Measurements from ENCODE around the gene HIF1AN. TPM values are rescaled to one million over a fixed set of nuclear protein-coding genes. Genes with fewer than 3 reads are reported as not detected.

HIF1AN gene
- total RNA-seq, 2 experiments from 2014 or later: 34.6 to 38.4 TPM

DNA sequence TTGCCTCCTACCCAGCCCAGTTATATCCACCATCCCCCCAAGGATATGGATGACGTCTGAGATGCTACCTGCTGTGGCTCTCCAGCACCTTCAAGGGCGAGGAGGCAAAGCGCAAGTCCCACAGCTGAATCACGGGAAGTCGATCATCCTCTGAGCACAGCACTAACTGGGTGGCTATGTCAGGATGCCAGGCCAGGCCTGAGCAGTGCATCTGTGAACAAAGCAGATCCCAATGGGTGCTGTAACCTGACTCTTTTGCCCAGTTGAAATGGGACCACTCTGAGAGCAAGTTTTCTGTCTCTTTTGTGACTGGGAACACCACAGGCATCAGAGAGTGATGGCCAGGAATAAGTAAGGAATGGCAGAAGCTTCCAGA is 28.4 kb upstream of the HIF1AN start:
- H3K27me3 Mint-ChIP-seq (ENCODE audit: low read depth): no peaks in the 10 kb centered on the region
- CTCF ChIA-PET: interaction anchor here (0.6 to 6.5 kb wide), 10 partner anchors 13 to 215 kb away, joined by 3 to 92 read pairs (median 9); partner anchors contain the start of gene SEC31B
- peak overlapping the region; percentile 89 for H3K27ac Mint-ChIP-seq
- peak overlapping the region; percentile 50 for H3K4me3 Mint-ChIP-seq
- H3K4me1 Mint-ChIP-seq (ENCODE audit: low read depth): peaks cover 68% of the 10 kb centered on the region
- H3K36me3 Mint-ChIP-seq (ENCODE audit: low read depth): peaks cover 41% of the 10 kb centered on the region
- DNase-seq: peak; percentile 41
- intact Hi-C loops (cut with micrococcal nuclease): loop anchor here (5.0 kb wide), 2 partner anchors 360 to 660 kb away; no protein-coding TSS in a partner anchor
- no peaks in the 10 kb centered on the region for H3K9me3 Mint-ChIP-seq

DNA sequence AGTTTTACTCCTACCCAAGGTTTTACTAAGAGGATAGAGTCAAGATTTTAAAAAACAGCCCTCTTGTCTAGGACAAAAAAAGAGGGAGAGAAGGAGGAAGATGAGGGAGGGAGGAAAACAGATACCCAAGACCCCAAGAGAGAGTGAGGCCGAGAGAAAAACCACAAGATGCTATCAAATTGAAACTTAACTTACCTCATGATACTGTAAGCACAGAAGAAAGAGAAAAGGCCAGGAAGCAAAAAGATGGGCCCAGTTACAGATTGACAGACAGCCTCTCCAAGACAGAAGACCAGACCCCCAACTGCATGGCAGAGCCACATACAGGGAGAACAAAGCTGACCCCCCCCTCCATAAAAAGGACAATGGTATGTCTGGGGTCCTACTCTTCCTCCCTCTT is 27.5 kb upstream of the HIF1AN start:
- Mint-ChIP-seq H3K36me3 (ENCODE audit: low read depth) (peaks cover 50% of the 10 kb centered on the region), H3K4me1 (ENCODE audit: low read depth) (peaks cover 70% of the 10 kb centered on the region), H3K27ac (peak overlapping the region; percentile 89), H3K9me3 (no peaks in the 10 kb centered on the region), H3K27me3 (ENCODE audit: low read depth) (no peaks in the 10 kb centered on the region), H3K4me3 (peak overlapping the region; percentile 50)
- CTCF ChIA-PET: interaction anchor here (0.8 to 6.5 kb wide), 30 partner anchors 8 to 216 kb away, joined by 3 to 92 read pairs (median 5); partner anchors contain the start of gene SEC31B
- intact Hi-C loops (cut with micrococcal nuclease): loop anchor here (1.0 to 5.0 kb wide), 9 partner anchors 10 to 661 kb away; partner anchors contain the start of gene BLOC1S2
- no peak for DNase-seq

DNA sequence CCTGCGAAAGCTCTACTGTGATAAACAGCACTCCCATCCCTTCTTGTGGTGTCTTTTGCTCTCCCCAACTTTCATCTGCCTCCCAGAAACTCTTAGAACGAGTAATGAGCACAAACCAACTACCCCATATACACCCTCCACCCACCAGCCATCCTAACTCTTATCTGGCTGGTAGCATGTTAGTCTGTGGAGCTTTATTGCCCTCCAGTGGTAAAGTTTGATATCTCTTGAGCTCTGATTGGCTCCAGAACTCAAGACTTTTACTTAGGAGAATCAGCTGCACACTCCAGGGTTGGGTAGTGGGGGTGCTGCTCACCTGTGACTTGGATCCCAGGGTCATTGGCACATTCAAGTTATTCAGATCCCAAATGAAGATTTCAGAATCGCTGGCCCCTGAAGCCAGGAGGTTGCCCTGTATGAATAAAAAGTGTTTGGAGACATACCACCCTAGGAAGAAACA is 27.0 kb upstream of the HIF1AN start:
- Mint-ChIP-seq H3K27ac (peak overlapping the region; percentile 89), H3K9me3 (no peaks in the 10 kb centered on the region), H3K27me3 (ENCODE audit: low read depth) (no peaks in the 10 kb centered on the region), H3K4me1 (ENCODE audit: low read depth) (peaks cover 70% of the 10 kb centered on the region), H3K36me3 (ENCODE audit: low read depth) (peaks cover 50% of the 10 kb centered on the region), H3K4me3 (peak overlapping the region; percentile 50)
- peak; percentile 68 for DNase-seq
- CTCF ChIA-PET: interaction anchor here (0.8 to 6.5 kb wide), 32 partner anchors 8 to 207 kb away, joined by 3 to 92 read pairs (median 5); partner anchors contain the start of genes SCD and SEC31B
- intact Hi-C loops (cut with micrococcal nuclease): loop anchor here (1.0 to 5.0 kb wide), 11 partner anchors 10 to 661 kb away; partner anchors contain the start of genes BLOC1S2 and HIF1AN

DNA sequence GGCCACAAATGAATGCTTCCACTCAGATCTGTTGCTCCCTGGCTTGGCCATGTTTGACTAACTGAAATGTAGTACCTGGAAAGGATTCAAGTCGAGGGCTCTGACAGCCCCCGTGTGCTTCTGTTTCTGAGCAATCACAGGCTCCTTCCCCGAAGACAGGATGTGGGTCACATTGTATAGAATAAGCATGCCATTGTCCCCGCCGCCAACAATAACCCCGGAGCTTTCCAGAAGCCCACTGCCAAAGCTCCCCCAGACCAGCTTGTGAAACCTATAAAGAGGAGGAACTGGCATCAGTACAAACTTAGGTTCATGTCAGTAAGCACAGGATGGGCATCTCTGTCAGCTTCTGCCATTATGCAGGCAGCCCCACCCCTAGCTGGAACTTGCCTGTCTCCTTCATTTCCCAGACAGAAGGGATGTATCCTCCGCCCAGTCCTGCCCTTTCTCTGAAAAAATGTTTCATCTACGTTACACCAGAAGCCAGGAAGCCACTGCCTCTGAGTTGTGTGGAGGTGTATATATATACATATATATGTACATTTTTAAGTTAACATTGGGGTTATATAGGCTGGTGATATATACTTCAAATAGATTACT is 26.4 kb upstream of the HIF1AN start:
- Mint-ChIP-seq H3K9me3 (no peaks in the 10 kb centered on the region), H3K27ac (peak overlapping the region; percentile 89), H3K27me3 (ENCODE audit: low read depth) (no peaks in the 10 kb centered on the region), H3K4me3 (peak overlapping the region; percentile 50), H3K4me1 (ENCODE audit: low read depth) (peaks cover 70% of the 10 kb centered on the region), H3K36me3 (ENCODE audit: low read depth) (peaks cover 49% of the 10 kb centered on the region)
- DNase-seq: peak; percentile 96
- CTCF ChIA-PET: interaction anchor here (0.6 to 6.5 kb wide), 32 partner anchors 9 to 207 kb away, joined by 3 to 92 read pairs (median 5); partner anchors contain the start of genes SCD and SEC31B
- intact Hi-C loops (cut with micrococcal nuclease): loop anchor here (1.0 to 5.0 kb wide), 5 partner anchors 26 to 662 kb away; partner anchors contain the start of genes BLOC1S2 and HIF1AN

DNA sequence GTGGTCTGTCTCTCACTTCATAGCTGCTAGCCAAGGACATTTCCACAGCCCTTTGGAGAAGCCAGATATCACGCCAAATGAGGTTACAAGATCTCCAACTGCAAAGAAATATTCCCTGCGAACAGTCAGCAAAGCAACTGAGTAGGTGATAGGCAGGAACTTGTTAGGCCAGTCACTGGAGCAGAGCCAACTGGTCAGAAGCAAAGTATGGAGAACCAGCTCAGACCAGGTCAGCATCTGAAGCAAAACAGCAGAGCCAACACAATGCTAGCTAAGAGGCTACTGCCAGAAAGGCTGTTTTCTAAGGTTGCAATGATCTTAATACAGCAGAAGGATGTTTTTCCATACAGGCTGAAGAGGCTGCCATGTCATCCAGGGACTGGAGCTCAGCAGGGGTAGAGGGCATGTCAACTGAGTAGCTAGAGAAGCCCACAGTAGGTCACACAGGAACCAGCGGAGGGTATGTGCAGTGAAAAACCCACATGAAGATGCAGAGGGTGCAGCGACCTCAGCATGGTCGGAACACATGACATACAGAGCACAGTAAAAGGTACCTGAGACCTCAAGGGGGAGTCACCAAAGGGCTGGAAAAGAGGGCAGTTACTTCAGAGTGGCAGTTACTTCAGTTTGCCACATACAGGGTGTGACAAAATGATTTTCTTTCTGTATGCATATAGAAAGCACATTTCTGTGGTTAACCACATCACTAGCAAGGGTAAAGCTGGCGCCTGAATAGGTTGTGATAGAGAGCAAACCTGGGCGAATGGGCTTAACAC is 25.0 kb upstream of the HIF1AN start:
- Mint-ChIP-seq H3K4me3 (peak overlapping the region; percentile 55), H3K36me3 (ENCODE audit: low read depth) (peaks cover 42% of the 10 kb centered on the region), H3K27me3 (ENCODE audit: low read depth) (no peaks in the 10 kb centered on the region), H3K4me1 (ENCODE audit: low read depth) (peaks cover 65% of the 10 kb centered on the region), H3K9me3 (no peaks in the 10 kb centered on the region), H3K27ac (peak overlapping the region; percentile 89)
- CTCF ChIA-PET: interaction anchor here (0.6 to 6.5 kb wide), 12 partner anchors 10 to 637 kb away, joined by 3 to 92 read pairs (median 7); partner anchors contain the start of genes HIF1AN and SEC31B
- DNase-seq: peak; percentile 88
- intact Hi-C loops (cut with micrococcal nuclease): loop anchor here (1.0 kb wide), 2 partner anchors 18 to 163 kb away; partner anchors contain the start of gene SCD

- CTCF ChIA-PET: interaction anchor here (1.3 to 6.2 kb wide), 3 partner anchors 11 to 82 kb away, joined by 4 to 101 read pairs (median 41); no protein-coding TSS in a partner anchor
- Mint-ChIP-seq H3K9me3 (no peaks in the 10 kb centered on the region), H3K27me3 (ENCODE audit: low read depth) (peaks cover 1% of the 10 kb centered on the region), H3K36me3 (ENCODE audit: low read depth) (peaks cover 27% of the 10 kb centered on the region), H3K4me3 (no peak overlapping the region), H3K4me1 (ENCODE audit: low read depth) (peaks cover 31% of the 10 kb centered on the region), H3K27ac (no peak overlapping the region)
- no peak for DNase-seq
- intact Hi-C loops (cut with micrococcal nuclease): no loop called here
These were observed 20.1 kb upstream of the HIF1AN start for GRCh38 chr10:100515612-100516011.

- H3K27ac Mint-ChIP-seq: no peak overlapping the region
- H3K36me3 Mint-ChIP-seq (ENCODE audit: low read depth): peaks cover 28% of the 10 kb centered on the region
- CTCF ChIA-PET: interaction anchor here (0.6 to 5.8 kb wide), 6 partner anchors 19 to 178 kb away, joined by 3 to 101 read pairs (median 6); partner anchors contain the start of gene HIF1AN
- intact Hi-C loops (cut with micrococcal nuclease): no loop called here
- no peak for DNase-seq
- peaks cover 1% of the 10 kb centered on the region for H3K27me3 Mint-ChIP-seq (ENCODE audit: low read depth)
- H3K4me3 Mint-ChIP-seq: no peak overlapping the region
- no peaks in the 10 kb centered on the region for H3K9me3 Mint-ChIP-seq
- peaks cover 19% of the 10 kb centered on the region for H3K4me1 Mint-ChIP-seq (ENCODE audit: low read depth)
These were observed 18.9 kb upstream of the HIF1AN start for GRCh38 chr10:100516847-100517246.

- no peak overlapping the region for H3K4me3 Mint-ChIP-seq
These were observed 16.9 kb upstream of the HIF1AN start for GRCh38 chr10:100518761-100519241.

DNA sequence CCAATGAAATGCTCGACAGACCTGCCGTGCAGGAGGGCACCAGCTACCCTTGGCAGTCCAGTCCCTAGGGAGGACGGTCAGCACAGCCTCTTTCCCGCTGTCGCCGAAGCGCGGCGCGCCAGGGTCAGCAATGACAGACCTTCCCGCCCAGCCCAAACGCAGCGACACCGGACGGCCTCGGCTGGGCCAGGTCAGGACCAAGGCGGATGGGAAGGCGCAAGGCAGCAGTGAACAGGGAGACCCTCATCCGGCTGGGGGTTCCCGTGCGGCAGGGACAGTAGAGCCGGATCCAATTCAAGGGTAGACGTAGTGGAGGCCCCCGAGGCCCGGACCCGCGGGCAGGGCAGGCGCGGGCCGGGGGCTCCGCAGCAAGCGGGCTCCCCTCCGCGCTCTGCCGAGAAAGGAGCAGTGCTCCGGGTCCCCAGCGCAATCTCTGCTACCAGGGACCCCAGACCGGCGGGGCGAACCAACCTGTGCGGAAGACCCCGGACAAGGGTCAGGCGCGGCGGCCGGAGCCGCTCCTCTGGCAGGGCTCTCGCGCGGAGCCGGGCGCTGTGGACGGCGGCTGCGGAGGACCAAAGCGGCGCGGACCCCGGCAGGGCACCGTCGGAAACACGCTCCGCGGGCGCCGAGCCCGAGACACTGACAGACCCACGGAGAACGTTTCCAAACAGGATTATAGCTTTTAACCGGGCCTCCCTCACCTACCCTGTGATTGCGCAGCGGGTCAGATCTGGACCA is 16.3 kb upstream of the HIF1AN start, which contains the start of gene SEC31B:
Gene SEC31B (minus strand): TSS at position 551 of the 741 bp plus-strand sequence. CDS start 2,909 bp downstream, outside the sequence.
- CTCF ChIA-PET: interaction anchor here (0.6 to 6.6 kb wide), 32 partner anchors 8 to 781 kb away, joined by 3 to 101 read pairs (median 7); partner anchors contain the start of gene HIF1AN
- intact Hi-C loops (cut with micrococcal nuclease): no loop called here
- no peak within 1 kb of the TSS for H3K4me3 Mint-ChIP-seq
- peaks cover 1% of the 10 kb centered on the region for H3K27me3 Mint-ChIP-seq (ENCODE audit: low read depth)
- peaks cover 29% of the 10 kb centered on the region for H3K36me3 Mint-ChIP-seq (ENCODE audit: low read depth)
- no peak for DNase-seq
- H3K27ac Mint-ChIP-seq: peak within 1 kb of the TSS; percentile 77
- peaks cover 12% of the 10 kb centered on the region for H3K4me1 Mint-ChIP-seq (ENCODE audit: low read depth)
- no peaks in the 10 kb centered on the region for H3K9me3 Mint-ChIP-seq

More at GRCh38 chr10:100518761-100519241, 16.9 kb upstream of the HIF1AN start:
- H3K4me1 Mint-ChIP-seq (ENCODE audit: low read depth): peaks cover 12% of the 10 kb centered on the region
- H3K27ac Mint-ChIP-seq: no peak overlapping the region
- H3K27me3 Mint-ChIP-seq (ENCODE audit: low read depth): peaks cover 1% of the 10 kb centered on the region
- DNase-seq: peak; percentile 86
- no peaks in the 10 kb centered on the region for H3K9me3 Mint-ChIP-seq
- CTCF ChIA-PET: interaction anchor here (0.6 to 6.6 kb wide), 38 partner anchors 9 to 780 kb away, joined by 3 to 101 read pairs (median 5); partner anchors contain the start of gene HIF1AN
- intact Hi-C loops (cut with micrococcal nuclease): loop anchor here (1.0 kb wide), 5 partner anchors 10 to 180 kb away; no protein-coding TSS in a partner anchor
- peaks cover 27% of the 10 kb centered on the region for H3K36me3 Mint-ChIP-seq (ENCODE audit: low read depth)

DNA sequence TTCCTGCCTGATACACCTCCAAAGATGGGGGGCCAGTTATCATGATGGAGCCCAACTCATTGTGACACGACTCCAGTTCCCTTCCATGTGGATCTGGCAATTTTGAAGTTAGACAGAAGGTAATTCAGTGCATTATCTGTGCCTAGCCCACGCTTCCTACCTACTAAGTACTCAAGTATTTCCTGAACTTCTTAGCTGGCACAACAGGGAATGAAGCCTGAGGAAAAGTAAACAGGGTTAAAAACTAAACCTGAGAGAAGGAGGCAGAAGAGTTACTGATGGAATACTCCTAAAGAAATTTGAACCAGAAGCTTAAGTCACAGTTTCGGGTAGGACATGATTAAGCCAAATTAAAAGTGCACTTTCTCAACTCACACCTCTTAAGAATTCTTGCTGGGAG is 14.9 kb upstream of the HIF1AN start:
- CTCF ChIA-PET: interaction anchor here (0.6 to 6.6 kb wide), 9 partner anchors 9 to 184 kb away, joined by 3 to 92 read pairs (median 3); partner anchors contain the start of gene NDUFB8
- no peaks in the 10 kb centered on the region for H3K9me3 Mint-ChIP-seq
- H3K4me1 Mint-ChIP-seq (ENCODE audit: low read depth): peaks cover 12% of the 10 kb centered on the region
- H3K27ac Mint-ChIP-seq: peak overlapping the region; percentile 76
- peaks cover 1% of the 10 kb centered on the region for H3K27me3 Mint-ChIP-seq (ENCODE audit: low read depth)
- DNase-seq: no peak
- peaks cover 33% of the 10 kb centered on the region for H3K36me3 Mint-ChIP-seq (ENCODE audit: low read depth)
- intact Hi-C loops (cut with micrococcal nuclease): no loop called here
- H3K4me3 Mint-ChIP-seq: no peak overlapping the region
